ENCODE results near the gene INPP5J.
A peak's percentile ranks its signal among the peaks of the same experiment; 100 is the strongest.

The INPP5J gene

DNA sequence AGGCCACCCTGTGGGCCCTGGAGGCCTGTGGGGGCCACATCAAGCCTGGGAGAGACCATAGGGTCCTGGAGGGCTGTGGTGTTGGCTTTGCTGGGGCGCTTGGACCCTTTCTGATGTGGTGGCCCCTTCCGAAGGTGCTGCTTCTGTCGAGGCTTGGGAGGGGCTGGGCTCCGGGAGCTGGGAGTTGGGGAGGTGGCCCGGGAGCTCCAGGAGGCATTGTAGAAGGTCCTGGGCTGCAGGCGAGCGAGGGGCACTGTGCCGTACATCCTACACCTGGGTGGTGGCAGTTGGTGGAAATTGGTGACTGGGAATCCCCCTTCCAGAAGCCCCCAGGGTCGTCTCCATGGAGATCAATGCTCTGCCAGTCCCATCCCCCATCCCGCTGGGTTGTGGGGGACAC lies 15.0 kb downstream of the INPP5J start:
- no peak for DNase-seq (ENCODE audit: low read depth)
- TF ChIP-seq CTCF (conservative IDR thresholded peaks at IDR 0.05; ENCODE audit: low read depth, low read length), result no peak
- no peak overlapping the region for H3K4me3 ChIP-seq (ENCODE audit: low read length)

DNA sequence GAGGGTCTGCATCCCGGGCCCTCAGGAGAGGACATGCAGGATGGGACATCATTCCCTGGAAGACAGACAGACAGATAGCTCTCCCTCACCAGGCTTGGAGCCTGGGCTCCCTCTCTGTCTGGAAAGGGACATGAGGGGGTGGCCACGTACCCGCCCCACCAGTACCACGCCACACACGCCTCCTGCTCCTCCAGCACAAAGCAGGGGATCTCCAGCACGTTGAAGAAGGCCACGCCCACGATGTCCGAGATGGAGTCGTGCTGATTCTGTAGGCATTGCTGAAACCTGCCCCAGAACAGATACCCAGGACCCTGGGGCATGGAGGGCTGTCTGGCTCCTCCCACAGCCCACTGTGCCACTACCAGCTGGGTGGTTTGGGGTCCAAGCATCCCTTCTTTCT lies 15.4 kb downstream of the INPP5J start:
- TF ChIP-seq CTCF (conservative IDR thresholded peaks at IDR 0.05; ENCODE audit: low read depth, low read length), result no peak
- DNase-seq (ENCODE audit: low read depth), result no peak
- no peak overlapping the region for H3K4me3 ChIP-seq (ENCODE audit: low read length)

DNA sequence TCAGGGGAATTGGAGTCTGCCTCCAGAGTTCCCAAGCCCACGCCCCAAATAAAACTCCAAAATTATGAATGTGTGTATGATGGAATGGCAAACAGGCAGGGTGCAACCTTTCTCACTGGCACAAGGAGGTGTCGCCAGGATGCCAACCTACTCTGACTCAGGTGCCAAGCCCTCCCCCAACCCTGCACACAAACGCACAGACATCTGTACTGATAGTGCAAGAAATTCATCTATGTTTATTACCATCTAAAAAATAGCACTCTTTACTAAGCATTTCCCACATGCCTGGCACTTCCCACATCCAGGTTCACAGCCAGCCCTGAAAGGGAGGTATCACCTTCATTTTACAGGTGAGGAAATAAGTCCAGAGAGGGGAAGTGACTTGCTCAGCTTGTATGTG lies 16.3 kb downstream of the INPP5J start:
- DNase-seq (ENCODE audit: low read depth), result no peak
- peak overlapping the region; percentile 50 for H3K4me3 ChIP-seq (ENCODE audit: low read length)
- TF ChIP-seq CTCF (conservative IDR thresholded peaks at IDR 0.05; ENCODE audit: low read depth, low read length), result no peak

GRCh38 chr22:31139866-31140716 lies 17.3 kb downstream of the INPP5J start, which contains the start of gene PLA2G3:
Gene PLA2G3, minus strand, starts transcription at chr22:31140508. Its CDS starts 154 bp downstream, at chr22:31140354.
- H3K4me3 ChIP-seq (ENCODE audit: low read length), result peak within 1 kb of the TSS; percentile 50
- DNase-seq (ENCODE audit: low read depth), result peak; percentile 86

GRCh38 chr22:31140746-31141145 lies 18.0 kb downstream of the INPP5J start:
- no peak for TF ChIP-seq CTCF (conservative IDR thresholded peaks at IDR 0.05; ENCODE audit: low read depth, low read length)
- no peak overlapping the region for H3K4me3 ChIP-seq (ENCODE audit: low read length)
- DNase-seq (ENCODE audit: low read depth), result no peak

More at GRCh38 chr22:31139866-31140716, 17.3 kb downstream of the INPP5J start, which contains the start of gene PLA2G3:
- peak; percentile 34 for TF ChIP-seq CTCF (conservative IDR thresholded peaks at IDR 0.05; ENCODE audit: low read depth, low read length)

DNA sequence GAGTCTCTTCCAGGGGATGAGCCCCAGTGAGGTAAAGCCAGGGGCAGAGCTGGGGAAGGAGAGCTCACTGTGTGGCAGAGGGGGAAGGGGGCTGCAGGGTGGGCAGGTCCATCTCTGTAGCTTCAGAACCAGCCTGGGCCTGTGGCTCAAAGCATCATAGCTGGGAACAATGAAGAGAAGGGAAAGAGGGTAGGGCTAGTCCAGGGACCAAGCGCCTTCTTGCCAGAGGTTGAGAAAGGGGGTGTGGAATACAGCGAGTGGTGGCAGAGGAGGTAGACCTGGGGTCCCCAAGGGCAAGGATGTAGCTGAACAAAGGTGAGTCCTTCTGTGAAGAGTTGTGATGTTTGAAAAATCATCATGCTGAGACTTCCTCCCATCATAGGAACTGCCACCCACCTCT lies 18.8 kb downstream of the INPP5J start:
- DNase-seq (ENCODE audit: low read depth), result no peak
- no peak for TF ChIP-seq CTCF (conservative IDR thresholded peaks at IDR 0.05; ENCODE audit: low read depth, low read length)
- H3K4me3 ChIP-seq (ENCODE audit: low read length), result no peak overlapping the region

DNA sequence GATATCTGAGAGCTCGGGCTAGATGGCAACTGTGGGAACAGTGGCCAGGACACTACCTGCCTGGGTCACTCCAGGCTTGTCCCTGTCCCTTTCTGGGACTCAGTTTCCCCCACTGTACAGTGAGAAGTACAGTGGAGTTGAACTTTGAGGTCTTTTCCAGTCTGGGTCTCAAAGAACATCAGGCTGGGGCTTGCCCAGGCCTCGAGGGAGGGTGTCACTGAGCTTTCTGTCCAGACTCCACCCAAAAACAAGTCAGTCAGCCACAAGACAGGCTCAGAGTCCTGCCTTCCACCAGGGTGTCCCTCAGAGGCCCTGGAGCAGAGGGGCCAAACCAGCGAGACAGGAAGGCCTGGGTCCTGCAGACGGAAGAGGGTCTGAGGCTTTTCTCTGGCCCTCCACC lies 19.5 kb downstream of the INPP5J start:
- TF ChIP-seq CTCF (conservative IDR thresholded peaks at IDR 0.05; ENCODE audit: low read depth, low read length), result no peak
- no peak overlapping the region for H3K4me3 ChIP-seq (ENCODE audit: low read length)
- no peak for DNase-seq (ENCODE audit: low read depth)
